ENCODE results near the gene BTNL9. TPM values are rescaled to one million over a fixed set of nuclear protein-coding genes. Genes with fewer than 3 reads are reported as not detected.

BTNL9 gene
- total RNA-seq, 1 donor from 2014 or later = 99.8 TPM

DNA sequence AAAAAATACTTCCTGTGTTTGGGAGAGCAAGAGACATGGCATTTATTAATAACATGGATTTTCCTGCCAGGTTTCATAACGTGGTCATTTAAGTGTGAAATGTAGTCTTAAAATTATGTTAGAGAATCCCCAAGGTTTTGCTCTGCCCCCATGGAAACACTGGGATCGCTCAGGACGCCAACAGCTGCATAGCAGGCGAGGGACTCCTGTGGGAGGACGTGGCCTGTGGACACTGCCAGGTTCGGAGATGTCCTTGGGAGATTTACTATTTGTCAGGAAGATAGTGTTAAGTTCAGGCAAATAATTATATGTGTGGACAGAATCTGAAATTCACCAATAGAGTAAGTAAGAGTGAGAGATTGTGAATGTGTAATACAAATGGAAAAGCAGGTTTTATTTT is 977 bp downstream of the BTNL9 start:
- no peak for TF ChIP-seq CTCF (IDR thresholded peaks at IDR 0.05)
- no peak for ATAC-seq
- no peak for DNase-seq
- Histone ChIP-seq H3K36me3 (no peaks in the 10 kb centered on the region), H3K9me3 (no peaks in the 10 kb centered on the region), H3K27me3 (no peaks in the 10 kb centered on the region), H3K4me3 (peak overlapping the region; percentile 31), H3K4me1 (no peaks in the 10 kb centered on the region), H3K27ac (peak overlapping the region; percentile 51)
- intact Hi-C loops (cut with DNase I) = no loop called here

DNA sequence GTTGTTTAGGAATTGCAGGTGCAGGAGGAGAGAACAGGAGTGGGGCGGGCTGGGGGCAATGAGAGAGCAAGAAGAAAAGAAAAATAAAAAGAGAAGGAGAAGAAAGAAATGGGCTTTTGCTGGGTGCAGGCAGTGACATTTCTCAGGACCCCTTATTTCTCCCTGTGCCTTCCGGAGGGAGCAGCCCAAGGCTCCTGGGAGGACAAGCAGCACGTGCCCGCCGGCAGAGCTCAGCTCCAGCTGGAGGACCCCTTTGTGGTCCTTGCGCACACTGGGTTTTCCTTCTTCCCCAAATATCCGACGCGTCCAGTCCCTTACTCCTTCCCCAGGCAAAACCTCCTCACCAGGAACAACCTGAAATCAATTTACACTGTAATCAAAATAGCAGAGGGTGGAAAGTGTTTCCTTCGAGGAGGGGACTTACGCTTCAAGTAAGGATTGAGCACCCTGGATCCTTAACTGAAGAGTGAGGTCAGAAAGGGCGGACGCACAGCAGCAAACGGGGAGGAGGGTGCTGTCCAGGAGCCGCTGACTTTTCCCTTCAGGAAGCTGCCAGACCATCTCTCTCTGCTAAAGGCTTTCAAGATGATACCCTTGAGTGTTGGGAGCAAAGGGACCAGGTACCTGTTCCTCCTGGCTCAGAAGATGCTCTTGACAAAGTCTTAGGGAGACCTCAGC is 2.1 kb downstream of the BTNL9 start:
- Histone ChIP-seq H3K27ac (peak overlapping the region; percentile 51), H3K36me3 (no peaks in the 10 kb centered on the region), H3K9me3 (no peaks in the 10 kb centered on the region), H3K27me3 (peaks cover 9% of the 10 kb centered on the region), H3K4me3 (peak overlapping the region; percentile 31), H3K4me1 (no peaks in the 10 kb centered on the region)
- TF ChIP-seq CTCF (IDR thresholded peaks at IDR 0.05) = no peak
- intact Hi-C loops (cut with DNase I) = no loop called here
- DNase-seq (no peak), ATAC-seq (no peak)

DNA sequence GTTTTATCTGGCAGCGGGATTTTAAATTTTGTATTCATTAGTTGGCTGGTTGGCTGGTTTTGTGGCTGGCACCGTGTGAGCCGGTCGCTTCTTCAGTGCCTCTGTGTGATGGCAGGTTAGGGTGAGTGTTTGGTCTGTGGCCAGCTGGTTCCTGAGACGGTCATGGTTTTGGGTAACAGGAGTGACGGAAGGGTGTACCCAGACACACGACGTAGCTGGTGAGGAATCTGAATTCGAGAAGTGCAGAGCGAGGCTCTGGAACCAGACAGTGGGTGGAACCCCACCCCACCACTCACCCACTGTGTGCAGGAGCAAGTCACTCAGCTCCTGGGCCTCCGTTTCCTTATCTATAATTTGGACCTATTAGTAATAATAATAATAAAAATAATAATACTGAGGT is 2.7 kb downstream of the BTNL9 start:
- Histone ChIP-seq H3K9me3 (no peaks in the 10 kb centered on the region), H3K27ac (peak overlapping the region; percentile 51), H3K36me3 (no peaks in the 10 kb centered on the region), H3K4me3 (peak overlapping the region; percentile 9), H3K4me1 (no peaks in the 10 kb centered on the region), H3K27me3 (peaks cover 13% of the 10 kb centered on the region)
- DNase-seq (no peak), ATAC-seq (no peak)
- TF ChIP-seq CTCF (IDR thresholded peaks at IDR 0.05) = no peak
- intact Hi-C loops (cut with DNase I) = no loop called here

- intact Hi-C loops (cut with DNase I) = no loop called here
- no peak for DNase-seq
- no peaks in the 10 kb centered on the region for H3K4me1 ChIP-seq
- peaks cover 21% of the 10 kb centered on the region for H3K27me3 ChIP-seq
- H3K9me3 ChIP-seq = no peaks in the 10 kb centered on the region
- no peaks in the 10 kb centered on the region for H3K36me3 ChIP-seq
- ATAC-seq = peak; percentile 27
- TF ChIP-seq CTCF (IDR thresholded peaks at IDR 0.05) = peak; percentile 8
- peak overlapping the region; percentile 60 for H3K27ac ChIP-seq
- H3K4me3 ChIP-seq = no peak overlapping the region
Measured at GRCh38 chr5:181043285-181044092, 3.4 kb downstream of the BTNL9 start.

DNA sequence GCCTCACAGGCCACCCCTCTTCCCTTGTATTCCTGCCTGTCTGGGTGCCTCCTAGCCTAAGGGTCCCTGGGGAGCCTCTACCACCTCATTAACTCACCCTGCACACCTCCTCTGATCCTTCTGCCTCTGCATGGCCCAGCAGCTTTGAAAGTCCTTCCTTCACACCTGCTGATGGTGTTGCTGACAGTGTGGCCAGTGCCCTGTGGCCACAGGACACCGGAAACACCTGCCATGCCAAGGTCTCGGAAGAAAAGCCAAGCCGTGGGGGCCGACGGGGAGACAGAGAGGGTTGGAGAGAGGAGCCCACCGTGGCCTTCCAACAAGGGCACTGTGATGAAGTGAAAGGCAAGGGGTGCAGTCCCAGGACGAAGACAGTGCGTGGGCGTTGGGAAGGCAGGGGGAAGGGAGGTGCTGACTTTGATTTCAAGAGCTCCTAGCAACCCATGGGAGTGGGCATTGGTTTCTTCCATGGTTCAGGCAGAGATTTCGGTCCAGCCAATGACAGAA is 4.1 kb downstream of the BTNL9 start:
- Histone ChIP-seq H3K36me3 (no peaks in the 10 kb centered on the region), H3K9me3 (no peaks in the 10 kb centered on the region), H3K4me1 (no peaks in the 10 kb centered on the region), H3K4me3 (no peak overlapping the region), H3K27ac (peak overlapping the region; percentile 60), H3K27me3 (peaks cover 21% of the 10 kb centered on the region)
- ATAC-seq = no peak
- intact Hi-C loops (cut with DNase I) = no loop called here
- DNase-seq = no peak
- TF ChIP-seq CTCF (IDR thresholded peaks at IDR 0.05) = no peak

Data from upper lobe of right lung (tissue), 1 donor.